ENCODE data around the gene THUMPD3. TPM values are rescaled to one million over a fixed set of nuclear protein-coding genes. Genes with fewer than 3 reads are reported as not detected.

THUMPD3 gene
- total RNA-seq, 1 donor from 2014 or later: 43.0 TPM

- no peak for DNase-seq (ENCODE audit: low spot score)
Observed at GRCh38 chr3:9352917-9353752, 9.7 kb upstream of the THUMPD3 start.

GRCh38 chr3:9361691-9362388 lies 1.0 kb upstream of the THUMPD3 start:
- DNase-seq (ENCODE audit: low spot score): no peak

- DNase-seq (ENCODE audit: low spot score): no peak
Observed at GRCh38 chr3:9369508-9369907, 6.7 kb downstream of the THUMPD3 start.

GRCh38 chr3:9373465-9373864 lies 10.6 kb downstream of the THUMPD3 start:
- no peak for DNase-seq (ENCODE audit: low spot score)

- no peak for DNase-seq (ENCODE audit: low spot score)
Observed at GRCh38 chr3:9377981-9378380, 15.1 kb downstream of the THUMPD3 start.

- DNase-seq (ENCODE audit: low spot score): no peak
Observed at GRCh38 chr3:9379327-9379726, 16.5 kb downstream of the THUMPD3 start.

GRCh38 chr3:9380014-9380413 lies 17.2 kb downstream of the THUMPD3 start:
- no peak for DNase-seq (ENCODE audit: low spot score)

GRCh38 chr3:9384141-9384828 lies 21.4 kb downstream of the THUMPD3 start:
- DNase-seq (ENCODE audit: low spot score): no peak

GRCh38 chr3:9385187-9386077 lies 22.6 kb downstream of the THUMPD3 start:
- DNase-seq (ENCODE audit: low spot score): no peak

- no peak for DNase-seq (ENCODE audit: low spot score)
Observed at GRCh38 chr3:9386078-9386459, 23.2 kb downstream of the THUMPD3 start.

GRCh38 chr3:9386501-9387321 lies 23.9 kb downstream of the THUMPD3 start:
- no peak for DNase-seq (ENCODE audit: low spot score)

- no peak for DNase-seq (ENCODE audit: low spot score)
Observed at GRCh38 chr3:9387322-9387655, 24.4 kb downstream of the THUMPD3 start.

GRCh38 chr3:9388142-9388541 lies 25.3 kb downstream of the THUMPD3 start:
- no peak for DNase-seq (ENCODE audit: low spot score)

- no peak for DNase-seq (ENCODE audit: low spot score)
Observed at GRCh38 chr3:9388562-9389272, 25.9 kb downstream of the THUMPD3 start.

GRCh38 chr3:9390265-9390888 lies 27.5 kb downstream of the THUMPD3 start:
- no peak for DNase-seq (ENCODE audit: low spot score)

GRCh38 chr3:9392041-9392440 lies 29.2 kb downstream of the THUMPD3 start:
- no peak for DNase-seq (ENCODE audit: low spot score)

- DNase-seq (ENCODE audit: low spot score): no peak
Observed at GRCh38 chr3:9395570-9396300, 32.9 kb downstream of the THUMPD3 start.

GRCh38 chr3:9396301-9396631 lies 33.4 kb downstream of the THUMPD3 start:
- DNase-seq (ENCODE audit: low spot score): no peak

Measured in mesenteric fat pad (tissue), 1 donor.